CD4-positive, alpha-beta memory T cell (primary cell): ENCODE measurements around the gene GGNBP2. TPM values are rescaled to one million over a fixed set of nuclear protein-coding genes. Genes with fewer than 3 reads are reported as not detected.

Experiments
- CTCF ChIA-PET: fragments of 350-600 bp; sonication (Branson Sonifier 250); formaldehyde crosslinking; loops from one replicate; lab custom pipeline; 2021; ENCODE audit warnings: inconsistent platforms; ENCODE audit not compliant: partially characterized antibody; lab: Charles Lee
- POLR2A ChIA-PET: fragments of 350-600 bp; sonication (Branson Sonifier 250); formaldehyde crosslinking; loops from one replicate; lab custom pipeline; 2021; ENCODE audit not compliant: partially characterized antibody; lab: Charles Lee
- DNase-seq, 5 donors: peaks; one replicate each; pipeline versions ENCODE4 v3.0.0 to v3.0.0-alpha.2; 2020 to 2022; ENCODE audit warnings: mixed read lengths in 1 of 5
- H3K27ac ChIP-seq: one replicate; pipeline ENCODE4 v1.7.0; 2013; ENCODE audit warnings: low read depth, low read length
- H3K27me3 ChIP-seq: 2 replicates; pipeline ENCODE4 v1.7.0; 2013; ENCODE audit warnings: mild to moderate bottlenecking, low read length, moderate library complexity; ENCODE audit not compliant: insufficient read depth
- H3K36me3 ChIP-seq: 2 replicates; pipeline ENCODE4 v1.7.0; 2013; ENCODE audit warnings: mild to moderate bottlenecking, low read length, moderate library complexity; ENCODE audit not compliant: insufficient read depth
- H3K4me1 ChIP-seq: 2 replicates; pipeline ENCODE4 v1.7.0; 2013; ENCODE audit warnings: mild to moderate bottlenecking, low read length, moderate library complexity; ENCODE audit not compliant: insufficient read depth
- H3K4me3 ChIP-seq, 2 donors: one replicate each; pipeline ENCODE4 v1.7.0; 2013; ENCODE audit warnings: low read length in 2 of 2, mild to moderate bottlenecking in 1 of 2
- H3K9me3 ChIP-seq, 2 donors: one replicate each; pipeline ENCODE4 v1.7.0; 2013; ENCODE audit warnings: low read length in 2 of 2, control low read depth in 1 of 2; ENCODE audit not compliant: control insufficient read depth in 1 of 2
- H3K27ac Mint-ChIP-seq, 7 donors: one replicate each; pipeline ENCODE4 v1.8.0; 2020 to 2021; ENCODE audit warnings: mixed read lengths in 7 of 7, mild to moderate bottlenecking in 6 of 7, inconsistent platforms in 3 of 7, moderate library complexity in 3 of 7
- H3K27me3 Mint-ChIP-seq, 2 donors: one replicate each; pipeline ENCODE4 v1.8.0; 2020 to 2021; ENCODE audit warnings: mixed read lengths in 2 of 2
- H3K36me3 Mint-ChIP-seq, 2 donors: one replicate each; pipeline ENCODE4 v1.8.0; 2020 to 2021; ENCODE audit warnings: mixed read lengths in 2 of 2, inconsistent platforms in 1 of 2, mild to moderate bottlenecking in 1 of 2
- H3K4me1 Mint-ChIP-seq, 4 donors: one replicate each; pipeline ENCODE4 v1.8.0; 2020 to 2021; ENCODE audit warnings: mixed read lengths in 4 of 4, mild to moderate bottlenecking in 1 of 4
- H3K4me3 Mint-ChIP-seq, 8 donors: one replicate each; pipeline ENCODE4 v1.8.0; 2020 to 2021; ENCODE audit warnings: mixed read lengths in 8 of 8, mild to moderate bottlenecking in 7 of 8, moderate library complexity in 6 of 8, inconsistent platforms in 3 of 8
- H3K9me3 Mint-ChIP-seq, 8 donors: one replicate each; pipeline ENCODE4 v1.8.0; 2020 to 2021; ENCODE audit warnings: mixed read lengths in 8 of 8, mild to moderate bottlenecking in 5 of 8, inconsistent platforms in 3 of 8, moderate library complexity in 1 of 8
- intact Hi-C: fragments of 100-400 bp; cut with micrococcal nuclease; formaldehyde crosslinking; loops from one replicate; pipeline ENCODE4 v1.15.1; 2023
- polyA plus RNA-seq, 2 donors: library from polyadenylated mRNA; unstranded; fragments of 300-500 nt; fragmentation: Illumina TruSeq; gene quantifications; one replicate each; pipeline ENCODE4 v1.2.3, GENCODE V29; 2021
- total RNA-seq, 2 experiments: library from RNA; stranded (reverse); gene quantifications; one replicate each; pipeline ENCODE4 v1.2.3, GENCODE V29; 2021

Gene GGNBP2
- total and polyA plus RNA-seq, 4 experiments from 2014 or later: 45.5 to 143 (median 112) TPM

DNA sequence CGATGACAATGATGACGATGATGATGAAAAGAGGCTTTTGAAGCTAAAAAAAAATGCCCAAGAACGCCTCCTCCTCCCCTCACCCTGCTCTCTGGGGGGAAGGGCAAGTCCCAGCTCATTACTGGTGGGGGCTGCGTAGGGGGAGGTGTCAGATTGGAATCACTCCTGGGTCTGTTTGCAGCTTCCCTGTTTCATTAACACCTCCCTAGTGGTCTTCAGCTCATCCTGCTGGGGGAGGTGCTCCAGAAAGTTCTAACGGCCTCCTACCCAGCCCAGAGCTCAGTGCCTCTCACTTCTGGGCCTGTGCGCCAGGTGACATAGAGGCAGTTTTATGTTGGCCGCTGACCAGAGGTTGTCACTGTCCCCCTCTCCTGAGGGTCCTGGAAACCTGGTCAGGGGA is 69.4 kb downstream of the GGNBP2 start:
- Histone ChIP-seq H3K4me1 (no peaks in the 10 kb centered on the region), H3K27me3 (no peaks in the 10 kb centered on the region), H3K27ac (no peak overlapping the region), H3K9me3 (no peaks in the 10 kb centered on the region), H3K36me3 (no peaks in the 10 kb centered on the region), H3K4me3 (no peak overlapping the region)
- Mint-ChIP-seq H3K4me3 (no peak overlapping the region), H3K36me3 (no peaks in the 10 kb centered on the region), H3K27me3 (peaks cover 0 to 1% of the 10 kb centered on the region in 2 donors), H3K4me1 (peaks cover 0 to 2% (median under 1%) of the 10 kb centered on the region in 4 donors), H3K9me3 (peaks cover 0 to 2% (median 0%) of the 10 kb centered on the region in 8 donors), H3K27ac (no peak overlapping the region)
- DNase-seq: no peak
- POLR2A ChIA-PET: interaction anchor here (0.6 to 0.9 kb wide), 2 partner anchors 13 to 58 kb away, joined by 3 read pairs; partner anchors contain the start of gene MRM1
- intact Hi-C loops: no loop called here
- CTCF ChIA-PET: interaction anchor here (3.6 kb wide), 1 partner anchor 11 kb away, joined by 15 read pairs; no protein-coding TSS in a partner anchor

- H3K9me3 ChIP-seq: no peaks in the 10 kb centered on the region
- H3K27ac Mint-ChIP-seq: no peak overlapping the region
- H3K4me3 ChIP-seq: no peak overlapping the region
- intact Hi-C loops: no loop called here
- H3K36me3 ChIP-seq: no peaks in the 10 kb centered on the region
- H3K27ac ChIP-seq: no peak overlapping the region
- no peak overlapping the region for H3K4me3 Mint-ChIP-seq
- no peak for DNase-seq
- no peaks in the 10 kb centered on the region for H3K4me1 ChIP-seq
- peaks cover 0 to 2% (median 0%) of the 10 kb centered on the region in 8 donors for H3K9me3 Mint-ChIP-seq
- no peaks in the 10 kb centered on the region for H3K4me1 Mint-ChIP-seq
- no peaks in the 10 kb centered on the region for H3K36me3 Mint-ChIP-seq
- no peaks in the 10 kb centered on the region for H3K27me3 ChIP-seq
- H3K27me3 Mint-ChIP-seq: peaks cover 0 to 1% of the 10 kb centered on the region in 2 donors
- POLR2A ChIA-PET: no interaction called here
- CTCF ChIA-PET: interaction anchor here (3.6 kb wide), 1 partner anchor 11 kb away, joined by 15 read pairs; no protein-coding TSS in a partner anchor
Measured at GRCh38 chr17:36614933-36615332, 70.2 kb downstream of the GGNBP2 start.

DNA sequence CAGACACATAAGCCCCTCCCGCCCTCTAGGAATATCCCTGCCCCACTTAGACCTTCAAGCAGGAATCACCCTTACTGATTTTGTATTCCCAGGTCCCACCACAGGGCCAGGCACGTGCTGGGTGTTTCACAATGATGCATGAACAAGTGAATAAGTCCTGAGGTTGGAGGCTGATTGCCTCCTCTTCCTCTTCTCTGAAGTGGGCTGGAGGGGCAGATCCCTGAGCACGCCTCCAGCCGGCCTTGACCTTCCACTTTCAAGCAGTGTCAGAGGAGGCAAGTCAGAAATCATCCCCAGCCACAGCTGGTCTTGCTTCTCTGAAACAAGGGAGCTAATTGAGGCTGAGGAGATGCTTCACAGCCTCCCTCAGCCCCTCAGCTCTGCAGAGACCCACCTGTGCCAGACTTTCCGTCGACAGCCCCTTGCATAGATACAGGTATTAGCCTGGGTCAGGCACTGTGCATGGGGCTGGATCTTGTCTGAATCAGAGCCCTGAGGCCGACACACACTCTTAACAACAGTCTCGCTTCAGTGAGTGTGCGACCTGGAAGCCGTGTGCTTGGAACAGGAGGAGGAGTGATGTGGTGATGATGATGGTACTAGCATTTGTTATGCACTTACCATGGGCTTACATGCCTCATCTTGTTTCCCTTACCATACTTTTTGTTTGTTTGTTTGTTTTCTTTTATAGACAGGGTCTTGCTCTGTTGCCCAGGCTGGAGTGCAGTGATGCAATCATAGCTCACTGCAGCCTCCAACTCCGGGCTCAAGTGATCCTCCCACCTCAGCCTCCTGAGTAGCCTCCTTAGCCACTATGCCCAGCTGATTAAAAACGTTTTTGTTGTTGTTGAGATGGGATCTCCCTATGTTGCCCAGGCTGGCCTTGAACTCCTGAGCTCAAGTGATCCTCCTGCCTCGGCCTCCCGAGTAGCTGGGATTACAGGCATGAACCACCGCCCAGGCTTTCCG is 71.6 kb downstream of the GGNBP2 start:
- no peaks in the 10 kb centered on the region for H3K9me3 ChIP-seq
- H3K4me3 Mint-ChIP-seq: no peak overlapping the region

DNA sequence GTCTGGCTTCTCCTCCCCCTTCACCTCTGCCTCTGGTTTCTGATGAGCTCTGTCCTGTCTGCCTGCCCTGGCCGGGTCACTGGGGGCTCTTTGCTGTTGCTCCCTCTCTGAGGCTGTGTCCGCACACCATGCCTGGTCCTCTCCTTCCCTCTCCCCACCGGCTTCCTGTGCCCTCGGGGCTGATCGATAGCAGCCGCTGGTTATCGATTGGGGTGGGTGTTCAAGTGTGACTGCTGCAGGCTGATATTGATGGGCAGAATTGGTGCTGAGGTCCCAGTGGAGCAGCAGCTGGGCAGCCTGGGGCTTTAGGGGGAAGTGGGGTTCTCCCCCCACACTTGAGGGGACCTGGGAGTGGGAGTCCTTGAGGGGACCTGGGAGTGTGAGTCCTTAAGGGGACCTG is 73.1 kb downstream of the GGNBP2 start:
- Mint-ChIP-seq H3K4me3 (no peak overlapping the region), H3K27ac (peak overlapping the region in 1 of 7 donors; percentile 56), H3K9me3 (peaks cover 0 to 2% (median 0%) of the 10 kb centered on the region in 8 donors), H3K36me3 (no peaks in the 10 kb centered on the region), H3K4me1 (peaks cover 0 to 1% (median under 1%) of the 10 kb centered on the region in 4 donors), H3K27me3 (peaks cover 0 to 1% of the 10 kb centered on the region in 2 donors)
- DNase-seq: no peak
- intact Hi-C loops: no loop called here
- no peaks in the 10 kb centered on the region for H3K4me1 ChIP-seq
- H3K27me3 ChIP-seq: no peaks in the 10 kb centered on the region
- ChIA-PET CTCF (interaction anchor here (1.5 kb wide), 1 partner anchor 15 kb away, joined by 3 read pairs; no protein-coding TSS in a partner anchor), POLR2A (no interaction called here)
- no peaks in the 10 kb centered on the region for H3K9me3 ChIP-seq
- H3K27ac ChIP-seq: no peak overlapping the region
- H3K36me3 ChIP-seq: no peaks in the 10 kb centered on the region
- H3K4me3 ChIP-seq: no peak overlapping the region

More for the DNA sequence above, 71.6 kb downstream of the GGNBP2 start:
- intact Hi-C loops: no loop called here
- Mint-ChIP-seq H3K27ac (no peak overlapping the region), H3K4me1 (peaks cover 0 to 1% (median 0%) of the 10 kb centered on the region in 4 donors), H3K36me3 (no peaks in the 10 kb centered on the region), H3K27me3 (peaks cover 0 to 1% of the 10 kb centered on the region in 2 donors), H3K9me3 (peaks cover 0 to 2% (median 0%) of the 10 kb centered on the region in 8 donors)
- no peak for DNase-seq
- Histone ChIP-seq H3K4me1 (no peaks in the 10 kb centered on the region), H3K27me3 (no peaks in the 10 kb centered on the region), H3K4me3 (no peak overlapping the region), H3K36me3 (no peaks in the 10 kb centered on the region), H3K27ac (no peak overlapping the region)
- ChIA-PET POLR2A (interaction anchor here (0.5 to 0.6 kb wide), 3 partner anchors 13 to 1067 kb away, joined by 3 to 5 read pairs (median 4); no protein-coding TSS in a partner anchor), CTCF (interaction anchor here (0.7 to 3.6 kb wide), 2 partner anchors 13 to 19 kb away, joined by 3 to 15 read pairs; no protein-coding TSS in a partner anchor)

DNA sequence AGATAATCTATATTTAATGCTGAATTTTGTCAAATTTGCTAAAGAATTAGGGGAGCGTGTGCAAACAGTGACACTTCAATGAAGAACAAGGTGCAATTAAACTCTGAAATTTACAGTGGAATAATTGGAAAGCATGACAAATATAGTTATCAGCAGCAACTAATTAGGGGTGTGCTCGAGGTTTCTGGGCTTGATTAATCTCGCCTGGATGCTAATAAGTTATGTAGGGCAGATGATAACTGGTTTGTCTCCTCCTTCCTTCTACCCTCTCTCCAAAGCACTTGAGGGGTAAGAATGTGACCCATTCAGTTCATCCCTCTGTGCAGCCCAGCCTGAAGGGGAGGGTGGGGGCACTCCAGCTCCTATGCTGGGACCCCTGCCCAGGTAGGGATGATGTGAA is 78.6 kb downstream of the GGNBP2 start:
- Mint-ChIP-seq H3K4me1 (peaks cover 0 to 3% (median under 1%) of the 10 kb centered on the region in 4 donors), H3K27ac (peak overlapping the region in 1 of 7 donors; percentile 57), H3K9me3 (no peaks in the 10 kb centered on the region), H3K36me3 (no peaks in the 10 kb centered on the region), H3K4me3 (no peak overlapping the region), H3K27me3 (no peaks in the 10 kb centered on the region)
- Histone ChIP-seq H3K36me3 (no peaks in the 10 kb centered on the region), H3K27me3 (no peaks in the 10 kb centered on the region), H3K9me3 (no peaks in the 10 kb centered on the region), H3K4me1 (no peaks in the 10 kb centered on the region), H3K4me3 (no peak overlapping the region), H3K27ac (no peak overlapping the region)
- DNase-seq: no peak
- ChIA-PET POLR2A (no interaction called here), CTCF (interaction anchor here (1.6 kb wide), 1 partner anchor 20 kb away, joined by 4 read pairs; no protein-coding TSS in a partner anchor)
- intact Hi-C loops: no loop called here

GRCh38 chr17:36625188-36625587 is 80.5 kb downstream of the GGNBP2 start:
- no peaks in the 10 kb centered on the region for H3K4me1 ChIP-seq
- Mint-ChIP-seq H3K27ac (peak overlapping the region in 1 of 7 donors; percentile 74), H3K4me3 (no peak overlapping the region), H3K27me3 (peaks cover 0 to 2% of the 10 kb centered on the region in 2 donors), H3K4me1 (peaks cover 0 to 4% (median 2%) of the 10 kb centered on the region in 4 donors), H3K9me3 (no peaks in the 10 kb centered on the region), H3K36me3 (no peaks in the 10 kb centered on the region)
- H3K27me3 ChIP-seq: no peaks in the 10 kb centered on the region
- POLR2A ChIA-PET: no interaction called here
- H3K27ac ChIP-seq: no peak overlapping the region
- no peaks in the 10 kb centered on the region for H3K9me3 ChIP-seq
- intact Hi-C loops: no loop called here
- DNase-seq: no peak
- no peaks in the 10 kb centered on the region for H3K36me3 ChIP-seq
- H3K4me3 ChIP-seq: no peak overlapping the region
- CTCF ChIA-PET: interaction anchor here (0.7 to 2.8 kb wide), 9 partner anchors 22 to 631 kb away, joined by 3 to 18 read pairs (median 4); partner anchors contain the start of gene MRM1

DNA sequence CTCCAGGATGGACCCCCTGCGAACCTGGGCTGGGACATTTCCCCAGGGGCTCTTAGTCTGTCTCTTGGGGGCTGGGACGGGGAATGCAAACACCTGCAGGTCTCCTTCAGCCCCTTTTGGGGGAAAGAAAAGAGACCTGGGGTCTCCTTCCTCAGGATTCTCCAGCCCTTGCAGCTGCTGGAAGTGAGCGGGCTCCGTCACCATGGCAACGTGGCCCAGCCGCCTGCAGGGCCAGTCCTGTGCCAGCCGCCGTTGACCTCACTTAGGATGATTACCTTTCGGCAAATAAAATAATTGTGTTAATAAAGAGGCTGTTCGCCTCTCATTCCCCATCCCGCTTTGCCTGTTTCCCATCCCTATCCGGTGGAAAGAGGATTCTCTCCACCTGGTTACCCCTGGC is 82.4 kb downstream of the GGNBP2 start:
- ChIA-PET CTCF (interaction anchor here (0.9 to 3.8 kb wide), 8 partner anchors 8 to 612 kb away, joined by 3 to 44 read pairs (median 16); partner anchors contain the start of gene MRM1), POLR2A (no interaction called here)
- intact Hi-C loops: loop anchor here (2.0 kb wide), 1 partner anchor 24 kb away; no protein-coding TSS in a partner anchor
- no peaks in the 10 kb centered on the region for H3K4me1 ChIP-seq
- H3K27ac Mint-ChIP-seq: no peak overlapping the region
- H3K9me3 Mint-ChIP-seq: no peaks in the 10 kb centered on the region
- H3K27me3 Mint-ChIP-seq: peaks cover 0 to 4% of the 10 kb centered on the region in 2 donors
- H3K36me3 Mint-ChIP-seq: no peaks in the 10 kb centered on the region
- H3K9me3 ChIP-seq: no peaks in the 10 kb centered on the region
- peaks cover 0 to 4% (median 1%) of the 10 kb centered on the region in 4 donors for H3K4me1 Mint-ChIP-seq
- H3K4me3 Mint-ChIP-seq: peak overlapping the region in 1 of 8 donors; percentile 20
- DNase-seq: no peak
- no peaks in the 10 kb centered on the region for H3K36me3 ChIP-seq
- H3K27me3 ChIP-seq: no peaks in the 10 kb centered on the region
- H3K27ac ChIP-seq: no peak overlapping the region
- H3K4me3 ChIP-seq: no peak overlapping the region
